ENCODE data around the gene KRTAP5-6.

The KRTAP5-6 gene

GRCh38 chr11:1692708-1693326 lies 4.2 kb upstream of the KRTAP5-6 start:
- Mint-ChIP-seq H3K4me3 (no peak overlapping the region), H3K36me3 (ENCODE audit: insufficient read depth) (peaks cover 4% of the 10 kb centered on the region), H3K27ac (ENCODE audit: low read depth) (no peak overlapping the region), H3K4me1 (peaks cover 10% of the 10 kb centered on the region), H3K27me3 (peaks cover 65% of the 10 kb centered on the region), H3K9me3 (no peaks in the 10 kb centered on the region)
- DNase-seq (ENCODE audit: low spot score in 2 of 2) (no peak), ATAC-seq (replicated peaks; ENCODE audit: extremely low read depth, poor library complexity, severe bottlenecking) (no peak)

DNA sequence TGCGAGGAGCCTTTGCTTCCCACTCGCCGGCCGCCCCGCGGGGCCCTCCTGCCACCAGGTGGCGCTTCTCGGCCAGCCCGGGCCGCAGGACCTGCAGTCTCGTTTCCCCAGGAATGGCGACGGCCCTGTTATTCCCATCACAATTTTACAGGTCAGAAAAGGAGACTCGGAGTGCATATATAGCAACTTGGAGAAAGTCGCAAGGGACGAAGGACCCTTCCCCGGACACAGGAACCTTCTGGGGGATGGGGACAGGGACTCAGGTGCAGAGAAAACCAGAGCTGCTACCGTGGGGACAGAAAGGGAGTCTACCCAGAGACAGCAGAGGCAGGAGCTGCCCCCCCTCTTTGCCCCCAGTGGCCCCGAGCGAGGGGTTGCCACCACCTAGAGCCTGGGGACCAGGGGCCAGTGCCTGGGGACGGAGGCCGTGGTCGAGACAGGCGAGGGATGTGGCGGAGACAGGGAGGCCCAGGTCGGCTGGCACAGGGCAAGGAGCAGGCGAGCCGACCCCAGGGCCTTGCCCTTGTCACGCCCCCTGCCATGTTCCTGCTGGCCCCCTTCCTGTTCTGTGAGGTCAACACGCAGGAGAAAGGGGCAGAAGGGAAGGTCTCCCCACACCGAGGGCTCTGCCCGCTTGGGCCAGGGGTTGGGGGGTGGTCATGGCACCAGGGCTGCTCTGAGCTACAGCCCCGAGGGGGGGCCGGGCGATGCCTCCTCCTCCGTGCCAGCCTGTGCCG lies 3.5 kb upstream of the KRTAP5-6 start:
- Mint-ChIP-seq H3K27me3 (peaks cover 69% of the 10 kb centered on the region), H3K36me3 (ENCODE audit: insufficient read depth) (peaks cover 4% of the 10 kb centered on the region), H3K27ac (ENCODE audit: low read depth) (no peak overlapping the region), H3K4me3 (no peak overlapping the region), H3K4me1 (peaks cover 10% of the 10 kb centered on the region), H3K9me3 (no peaks in the 10 kb centered on the region)
- DNase-seq (ENCODE audit: low spot score in 2 of 2), result peak; percentile 44 to 66
- peak; percentile 29 for ATAC-seq (replicated peaks; ENCODE audit: extremely low read depth, poor library complexity, severe bottlenecking)

DNA sequence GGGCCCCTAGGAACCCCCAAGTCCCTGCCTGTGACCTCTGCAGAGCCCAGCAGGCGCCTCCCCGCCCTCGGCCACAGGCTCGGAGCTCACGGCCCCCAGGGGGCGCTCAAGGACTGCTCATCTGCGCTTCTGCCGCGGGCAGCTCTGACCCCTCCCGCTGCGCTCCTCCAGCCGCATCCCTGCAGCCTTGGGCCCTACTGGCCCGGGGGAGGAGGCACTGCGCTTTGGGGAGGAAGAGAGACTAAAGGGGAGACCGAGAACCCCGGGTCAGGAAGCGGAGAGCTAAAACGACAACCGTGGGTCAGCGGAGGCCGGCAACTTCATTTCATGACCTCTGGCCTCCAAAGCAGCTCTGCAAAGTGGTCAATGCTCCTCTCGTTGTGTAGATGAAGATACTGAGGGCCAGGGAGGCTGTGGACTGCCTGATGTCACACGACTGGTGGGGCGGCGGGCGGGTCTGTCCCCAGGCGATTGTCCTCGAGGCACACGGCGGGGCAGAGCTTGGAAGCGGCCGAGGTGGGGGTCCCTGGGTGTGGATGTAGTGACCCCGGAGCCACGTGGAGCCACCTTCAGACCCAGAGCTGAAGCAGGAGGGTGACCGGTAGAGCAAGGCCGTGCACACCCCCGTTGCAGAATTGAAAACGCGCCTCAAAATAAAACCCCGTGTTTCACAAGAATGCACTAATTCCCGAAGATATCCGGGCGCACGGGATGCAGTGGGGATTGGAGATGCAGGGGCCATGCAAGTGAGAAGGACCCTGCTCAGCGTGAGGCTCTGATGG lies 2.7 kb upstream of the KRTAP5-6 start:
- peak; percentile 73 for ATAC-seq (replicated peaks; ENCODE audit: extremely low read depth, poor library complexity, severe bottlenecking)
- H3K27ac Mint-ChIP-seq (ENCODE audit: low read depth), result no peak overlapping the region

DNA sequence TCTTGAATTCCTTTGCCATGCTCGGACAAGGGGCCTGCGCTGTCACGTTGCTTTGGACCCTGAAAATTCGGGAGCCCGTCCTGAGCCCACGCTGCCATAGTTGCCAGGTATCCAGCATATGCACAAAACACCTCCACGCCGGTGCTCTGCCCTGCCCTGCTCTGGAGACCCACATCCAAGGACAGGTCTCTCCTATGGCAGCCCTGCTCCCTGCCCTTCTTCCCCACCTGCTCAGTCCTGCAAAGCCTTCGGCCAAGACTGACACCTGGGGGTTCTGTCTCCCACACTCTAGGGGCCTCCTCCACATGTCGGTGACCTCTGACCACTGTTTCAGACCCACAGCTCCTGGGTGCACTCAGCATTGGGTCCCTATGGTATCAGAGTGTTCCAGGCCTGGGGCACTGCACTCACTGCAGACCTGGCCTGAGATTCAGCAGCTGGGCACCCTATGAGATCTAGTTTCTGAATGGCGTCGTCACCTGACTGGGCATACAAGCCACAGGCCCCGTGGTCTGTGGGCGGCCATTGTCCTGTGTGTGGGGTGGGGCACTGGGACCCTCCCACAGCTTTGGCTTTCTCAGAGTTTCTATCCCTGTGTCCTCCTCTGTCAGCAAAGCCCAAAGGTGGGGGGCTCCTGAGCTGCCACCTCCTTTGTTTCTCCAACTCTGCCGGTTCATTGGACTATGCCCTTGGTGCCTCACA lies 2.0 kb upstream of the KRTAP5-6 start:
- no peak for DNase-seq (ENCODE audit: low spot score in 2 of 2)
- no peaks in the 10 kb centered on the region for H3K9me3 Mint-ChIP-seq
- peaks cover 4% of the 10 kb centered on the region for H3K36me3 Mint-ChIP-seq (ENCODE audit: insufficient read depth)
- peaks cover 10% of the 10 kb centered on the region for H3K4me1 Mint-ChIP-seq
- H3K27me3 Mint-ChIP-seq, result peaks cover 55% of the 10 kb centered on the region
- no peak for ATAC-seq (replicated peaks; ENCODE audit: extremely low read depth, poor library complexity, severe bottlenecking)
- no peak overlapping the region for H3K4me3 Mint-ChIP-seq
- H3K27ac Mint-ChIP-seq (ENCODE audit: low read depth), result no peak overlapping the region

More for the DNA sequence above, 2.7 kb upstream of the KRTAP5-6 start:
- Mint-ChIP-seq H3K4me1 (peaks cover 10% of the 10 kb centered on the region), H3K27me3 (peaks cover 62% of the 10 kb centered on the region), H3K9me3 (no peaks in the 10 kb centered on the region), H3K36me3 (ENCODE audit: insufficient read depth) (peaks cover 4% of the 10 kb centered on the region), H3K4me3 (no peak overlapping the region)
- DNase-seq (ENCODE audit: low spot score in 2 of 2), result peak; percentile 61 to 78

- Mint-ChIP-seq H3K27me3 (peaks cover 48% of the 10 kb centered on the region), H3K9me3 (no peaks in the 10 kb centered on the region), H3K4me1 (peaks cover 16% of the 10 kb centered on the region), H3K36me3 (ENCODE audit: insufficient read depth) (peaks cover 2% of the 10 kb centered on the region), H3K4me3 (no peak overlapping the region), H3K27ac (ENCODE audit: low read depth) (no peak overlapping the region)
- DNase-seq (ENCODE audit: low spot score in 2 of 2), result no peak
- no peak for ATAC-seq (replicated peaks; ENCODE audit: extremely low read depth, poor library complexity, severe bottlenecking)
Observed at GRCh38 chr11:1695548-1696108, 1.4 kb upstream of the KRTAP5-6 start.

- no peak overlapping the region for H3K4me3 Mint-ChIP-seq
- H3K27ac Mint-ChIP-seq (ENCODE audit: low read depth), result no peak overlapping the region
- DNase-seq (ENCODE audit: low spot score in 2 of 2) (no peak), ATAC-seq (replicated peaks; ENCODE audit: extremely low read depth, poor library complexity, severe bottlenecking) (no peak)
- H3K9me3 Mint-ChIP-seq, result no peaks in the 10 kb centered on the region
- H3K36me3 Mint-ChIP-seq (ENCODE audit: insufficient read depth), result no peaks in the 10 kb centered on the region
- H3K27me3 Mint-ChIP-seq, result peaks cover 30% of the 10 kb centered on the region
- H3K4me1 Mint-ChIP-seq, result peaks cover 14% of the 10 kb centered on the region
Observed at GRCh38 chr11:1699771-1700170, 2.8 kb downstream of the KRTAP5-6 start.

DNA sequence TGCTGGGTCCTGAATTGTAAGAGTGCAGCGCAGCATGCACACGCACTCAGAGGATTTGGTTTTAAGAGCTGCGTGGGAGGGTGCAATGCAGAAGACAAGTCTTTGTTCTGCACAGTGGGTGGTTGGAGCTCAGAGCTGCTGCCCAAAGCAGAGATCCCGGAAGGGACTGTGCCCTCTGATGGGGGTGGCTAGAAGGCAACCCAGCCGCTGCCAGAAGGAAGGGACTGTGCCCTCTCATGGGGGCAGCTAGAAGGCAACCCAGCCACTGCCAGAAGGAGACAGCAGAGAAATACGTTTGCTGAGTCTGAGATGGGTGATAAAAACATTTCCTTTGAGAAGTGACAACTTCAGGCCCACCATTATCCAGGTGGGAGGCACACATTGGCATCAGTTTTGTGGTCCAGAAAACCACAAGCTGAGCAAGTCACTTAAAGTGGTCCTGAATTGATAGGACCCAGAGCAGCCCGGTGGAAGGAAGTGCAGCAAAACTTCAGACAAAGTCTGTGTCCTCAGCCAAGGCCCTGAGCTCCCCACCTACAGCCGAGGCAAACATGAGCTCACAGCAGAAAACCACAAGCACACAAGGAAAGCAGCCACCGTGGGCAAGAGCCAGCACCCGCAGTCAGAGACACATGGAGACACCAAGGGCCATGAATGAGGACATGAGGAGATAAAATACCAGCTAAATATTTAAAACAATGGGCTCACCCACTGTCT lies 4.3 kb downstream of the KRTAP5-6 start:
- no peak for DNase-seq (ENCODE audit: low spot score in 2 of 2)
- Mint-ChIP-seq H3K4me1 (peaks cover 14% of the 10 kb centered on the region), H3K36me3 (ENCODE audit: insufficient read depth) (no peaks in the 10 kb centered on the region), H3K27ac (ENCODE audit: low read depth) (no peak overlapping the region), H3K4me3 (no peak overlapping the region), H3K27me3 (peaks cover 17% of the 10 kb centered on the region), H3K9me3 (no peaks in the 10 kb centered on the region)
- ATAC-seq (replicated peaks; ENCODE audit: extremely low read depth, poor library complexity, severe bottlenecking), result peak; percentile 28

DNA sequence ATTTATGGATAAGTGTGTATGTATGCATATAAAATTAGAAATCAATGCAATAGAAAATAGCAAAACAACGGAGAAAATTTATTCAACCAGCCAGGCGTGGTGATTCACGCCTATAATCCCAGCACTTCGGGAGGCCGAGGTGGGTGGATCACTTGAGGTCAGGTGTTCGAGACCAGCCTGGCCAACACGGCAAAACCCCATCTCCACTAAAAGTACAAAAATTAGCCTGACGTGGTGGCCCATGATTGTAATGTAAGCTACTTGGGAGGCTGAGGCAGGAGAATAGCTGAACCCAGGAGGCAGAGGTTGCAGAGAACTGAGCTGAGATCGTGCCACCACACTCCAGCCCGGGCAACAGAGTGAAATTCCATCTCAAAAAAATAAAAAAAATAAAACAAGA lies 5.5 kb downstream of the KRTAP5-6 start:
- peaks cover 22% of the 10 kb centered on the region for H3K27me3 Mint-ChIP-seq
- no peak overlapping the region for H3K27ac Mint-ChIP-seq (ENCODE audit: low read depth)

DNA sequence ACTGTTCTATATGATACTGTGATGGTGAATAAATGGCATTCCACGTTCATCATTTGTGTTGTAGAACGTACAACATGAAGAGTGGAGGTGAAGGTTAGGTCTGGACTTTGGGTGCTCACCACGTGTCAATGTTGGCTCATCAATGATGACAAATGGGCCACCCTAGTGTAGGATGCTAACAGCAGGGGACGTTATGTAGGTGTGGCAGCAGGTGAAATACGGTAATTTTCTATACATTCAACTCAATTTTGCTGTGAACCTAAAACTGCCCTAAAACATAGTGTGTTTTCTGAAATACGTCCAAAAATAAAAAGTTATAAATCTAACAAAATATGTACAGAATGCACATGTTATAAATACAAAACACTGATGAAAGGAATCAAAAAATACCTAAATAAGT lies 6.2 kb downstream of the KRTAP5-6 start:
- ATAC-seq (replicated peaks; ENCODE audit: extremely low read depth, poor library complexity, severe bottlenecking) (no peak), DNase-seq (ENCODE audit: low spot score in 2 of 2) (no peak)
- no peak overlapping the region for H3K27ac Mint-ChIP-seq (ENCODE audit: low read depth)

More for the DNA sequence above, 5.5 kb downstream of the KRTAP5-6 start:
- H3K4me1 Mint-ChIP-seq, result peaks cover 14% of the 10 kb centered on the region
- no peak overlapping the region for H3K4me3 Mint-ChIP-seq
- DNase-seq (ENCODE audit: low spot score in 2 of 2), result no peak
- no peaks in the 10 kb centered on the region for H3K36me3 Mint-ChIP-seq (ENCODE audit: insufficient read depth)
- ATAC-seq (replicated peaks; ENCODE audit: extremely low read depth, poor library complexity, severe bottlenecking), result no peak
- H3K9me3 Mint-ChIP-seq, result no peaks in the 10 kb centered on the region

DNA sequence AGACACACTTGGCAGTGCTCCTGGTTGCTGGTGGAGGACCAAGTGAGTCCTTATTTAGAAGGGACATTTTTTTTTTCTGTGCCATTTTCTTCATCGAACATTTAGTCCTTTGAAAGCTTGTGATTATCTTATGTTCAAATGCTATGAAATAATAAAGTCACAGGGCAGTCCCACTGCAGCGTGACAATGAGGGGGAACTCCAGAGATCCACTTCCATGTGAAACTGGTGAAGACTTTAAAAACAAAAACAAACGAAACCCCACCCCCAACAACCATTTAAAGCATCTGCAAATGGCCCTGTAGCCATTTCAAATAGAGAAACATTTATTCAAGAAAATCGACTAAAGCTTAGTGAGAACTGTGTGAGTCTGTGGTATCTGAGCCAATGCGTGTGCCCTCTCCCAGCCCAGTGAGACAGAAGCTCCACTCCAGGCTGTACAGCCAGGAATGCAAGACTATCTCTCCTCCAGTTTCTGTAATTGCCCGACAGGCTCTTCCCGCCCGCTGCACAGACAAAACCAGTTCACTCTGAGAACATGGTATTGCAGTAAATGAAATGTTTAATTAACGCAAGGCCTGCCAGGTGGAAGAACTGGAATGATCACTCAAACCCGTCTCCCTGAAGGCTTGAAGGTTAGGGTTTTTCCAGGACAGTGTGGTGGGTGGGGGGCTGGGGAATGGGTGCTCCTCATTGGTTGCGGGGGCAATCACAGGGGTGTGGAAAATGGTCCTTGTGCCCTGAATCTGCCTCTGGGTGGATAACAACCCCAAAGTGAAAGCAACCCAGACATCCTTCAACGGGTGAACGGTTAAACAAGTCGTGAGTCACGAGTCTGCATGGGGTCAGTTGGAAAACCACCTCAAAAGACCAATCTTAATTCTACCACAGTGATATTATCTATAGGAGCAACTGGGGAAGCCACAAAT lies 8.4 kb downstream of the KRTAP5-6 start:
- no peak for DNase-seq (ENCODE audit: low spot score in 2 of 2)
- Mint-ChIP-seq H3K36me3 (ENCODE audit: insufficient read depth) (peaks cover 2% of the 10 kb centered on the region), H3K27ac (ENCODE audit: low read depth) (no peak overlapping the region), H3K27me3 (peaks cover 34% of the 10 kb centered on the region), H3K9me3 (no peaks in the 10 kb centered on the region), H3K4me1 (peaks cover 11% of the 10 kb centered on the region), H3K4me3 (no peak overlapping the region)
- ATAC-seq (replicated peaks; ENCODE audit: extremely low read depth, poor library complexity, severe bottlenecking), result no peak

More for the DNA sequence above, 6.2 kb downstream of the KRTAP5-6 start:
- peaks cover 14% of the 10 kb centered on the region for H3K4me1 Mint-ChIP-seq
- H3K27me3 Mint-ChIP-seq, result peaks cover 21% of the 10 kb centered on the region
- no peaks in the 10 kb centered on the region for H3K9me3 Mint-ChIP-seq
- H3K36me3 Mint-ChIP-seq (ENCODE audit: insufficient read depth), result no peaks in the 10 kb centered on the region
- H3K4me3 Mint-ChIP-seq, result no peak overlapping the region

All from central memory CD8-positive, alpha-beta T cell (primary cell).